NT2/D1 (cell line): ENCODE data around the gene CLEC7A.

ENCODE experiments used
- YY1 ChIP-seq: IDR thresholded peaks from 2 replicates; pipeline ENCODE4 v1.6.1; 2011; ENCODE audit not compliant: insufficient read length, insufficient read depth
- ZNF274 ChIP-seq: IDR thresholded peaks from 2 replicates; pipeline ENCODE4 v1.6.1; 2011; ENCODE audit warnings: mild to moderate bottlenecking, low read depth, low read length

DNA sequence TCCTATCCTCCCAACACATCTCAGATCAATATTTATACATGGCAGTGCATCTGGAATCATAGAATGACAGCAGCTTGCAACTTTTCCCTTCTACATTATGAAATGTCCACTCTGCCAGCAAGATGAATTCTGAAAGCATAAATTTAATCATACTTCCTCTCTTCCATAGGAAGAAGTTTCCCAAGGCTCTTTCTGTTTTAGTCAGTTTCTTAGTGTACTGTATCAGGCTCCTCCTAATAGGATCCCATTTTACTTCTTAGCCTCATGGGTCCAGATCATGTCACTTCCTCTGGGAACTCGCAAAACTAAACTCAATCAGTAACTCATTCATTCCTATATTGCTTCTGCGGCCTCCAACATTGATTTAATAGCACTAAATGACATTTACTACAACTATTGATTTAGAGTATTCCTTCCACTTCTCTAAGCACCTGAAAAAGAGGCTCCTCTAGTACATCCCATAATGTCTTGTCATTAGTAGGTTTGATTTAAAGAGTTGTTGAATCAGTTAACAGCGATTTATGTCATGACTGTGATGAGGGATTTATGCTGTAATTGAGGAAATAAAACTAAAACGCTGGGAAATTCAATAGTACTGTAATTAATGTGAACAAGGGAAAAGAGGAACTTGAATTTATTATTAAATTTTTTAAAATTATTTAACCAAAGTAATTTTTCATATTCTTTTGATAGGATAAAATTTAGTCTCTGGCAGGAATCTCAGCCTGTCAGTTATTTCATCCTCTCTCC lies 35.2 kb downstream of the CLEC7A start:
- TF ChIP-seq ZNF274, result no peak
- TF ChIP-seq YY1, result no peak
